ENCODE results near the gene CCDC171.
"Not testable (repeated sequence)": the region's sequence is repeated elsewhere in the genome, so short reads cannot be mapped to it uniquely, and the experiment has no call there.

CCDC171 gene

GRCh38 chr9:15699876-15700559 is 147.2 kb downstream of the CCDC171 start:
- DNase-seq: not testable (repeated sequence)

- DNase-seq: no peak
Observed at GRCh38 chr9:15707000-15707399, 154.2 kb downstream of the CCDC171 start.

- DNase-seq: no peak
Observed at GRCh38 chr9:15711531-15711930, 158.7 kb downstream of the CCDC171 start.

- no peak for DNase-seq
Observed at GRCh38 chr9:15711931-15712330, 159.1 kb downstream of the CCDC171 start.

GRCh38 chr9:15714746-15715145 is 161.9 kb downstream of the CCDC171 start:
- no peak for DNase-seq

GRCh38 chr9:15717290-15717967 is 164.6 kb downstream of the CCDC171 start:
- no peak for DNase-seq

GRCh38 chr9:15718423-15718822 is 165.6 kb downstream of the CCDC171 start:
- DNase-seq: no peak

GRCh38 chr9:15720861-15721260 is 168.0 kb downstream of the CCDC171 start:
- DNase-seq: no peak

GRCh38 chr9:15722888-15723287 is 170.0 kb downstream of the CCDC171 start:
- no peak for DNase-seq

- no peak for DNase-seq
Observed at GRCh38 chr9:15724016-15724415, 171.2 kb downstream of the CCDC171 start.

- DNase-seq: no peak
Observed at GRCh38 chr9:15724612-15725011, 171.8 kb downstream of the CCDC171 start.

GRCh38 chr9:15725953-15726352 is 173.1 kb downstream of the CCDC171 start:
- DNase-seq: no peak

GRCh38 chr9:15729507-15729906 is 176.7 kb downstream of the CCDC171 start:
- DNase-seq: no peak

- no peak for DNase-seq
Observed at GRCh38 chr9:15735083-15735857, 182.4 kb downstream of the CCDC171 start.

GRCh38 chr9:15736569-15736968 is 183.7 kb downstream of the CCDC171 start:
- DNase-seq: no peak

- DNase-seq: no peak
Observed at GRCh38 chr9:15738011-15738410, 185.2 kb downstream of the CCDC171 start.

GRCh38 chr9:15741015-15741414 is 188.2 kb downstream of the CCDC171 start:
- no peak for DNase-seq

GRCh38 chr9:15743512-15743911 is 190.7 kb downstream of the CCDC171 start:
- DNase-seq: no peak

- no peak for DNase-seq
Observed at GRCh38 chr9:15744196-15744595, 191.4 kb downstream of the CCDC171 start.

GRCh38 chr9:15746905-15747304 is 194.1 kb downstream of the CCDC171 start:
- DNase-seq: no peak

- DNase-seq: no peak
Observed at GRCh38 chr9:15755660-15756059, 202.8 kb downstream of the CCDC171 start.

GRCh38 chr9:15761551-15761950 is 208.7 kb downstream of the CCDC171 start:
- DNase-seq: no peak

- no peak for DNase-seq
Observed at GRCh38 chr9:15763371-15763770, 210.5 kb downstream of the CCDC171 start.

- no peak for DNase-seq
Observed at GRCh38 chr9:15764131-15764530, 211.3 kb downstream of the CCDC171 start.
